D721Med (cell line): ENCODE data around the gene INTS13.
"Not testable (repeated sequence)": the region's sequence is repeated elsewhere in the genome, so short reads cannot be mapped to it uniquely, and the experiment has no call there.

Experiments used
- DNase-seq: peaks from one replicate; pipeline ENCODE4 v3.0.0; 2011; ENCODE audit warnings: low spot score; ENCODE audit not compliant: insufficient read length
- FAIRE-seq: peaks from 2 replicates; lab custom pipeline; 2011; peaks lifted over from hg19 to GRCh38; lab: Jason Lieb, UNC
- CTCF ChIP-seq: IDR thresholded peaks from 2 replicates; pipeline ENCODE4 v1.5.1; 2012; ENCODE audit warnings: mild to moderate bottlenecking, control low read depth; ENCODE audit not compliant: insufficient read depth; ENCODE audit errors: missing control alignments

The INTS13 gene

GRCh38 chr12:26970136-26970535, 32.4 kb upstream of the INTS13 start:
- FAIRE-seq (no peak), DNase-seq (no peak)
- no peak for TF ChIP-seq CTCF

- no peak for TF ChIP-seq CTCF
- no peak for FAIRE-seq
- DNase-seq, result no peak
Measured at GRCh38 chr12:26966842-26967241, 29.1 kb upstream of the INTS13 start.

GRCh38 chr12:26963413-26963812, 25.6 kb upstream of the INTS13 start:
- no peak for DNase-seq
- FAIRE-seq, result no peak
- no peak for TF ChIP-seq CTCF

GRCh38 chr12:26961803-26962202, 24.0 kb upstream of the INTS13 start:
- FAIRE-seq (no peak), DNase-seq (no peak)
- TF ChIP-seq CTCF, result no peak

- DNase-seq, FAIRE-seq: not testable (repeated sequence)
Measured at GRCh38 chr12:26961391-26961790, 23.6 kb upstream of the INTS13 start.

- no peak for FAIRE-seq
- TF ChIP-seq CTCF, result no peak
- DNase-seq, result no peak
Measured at GRCh38 chr12:26954027-26954426, 16.2 kb upstream of the INTS13 start.

- FAIRE-seq, result no peak
- no peak for TF ChIP-seq CTCF
- DNase-seq, result no peak
Measured at GRCh38 chr12:26953447-26953846, 15.7 kb upstream of the INTS13 start.

GRCh38 chr12:26948309-26948708, 10.5 kb upstream of the INTS13 start:
- no peak for DNase-seq
- no peak for FAIRE-seq
- no peak for TF ChIP-seq CTCF
